T-cell (primary cell): ENCODE results near the gene CDHR2. TPM values are rescaled to one million over a fixed set of nuclear protein-coding genes. Genes with fewer than 3 reads are reported as not detected.

Source experiments
- ATAC-seq, 4 experiments: fragments of 200-7000 bp in 3 of 4; fragments of 150-1000 bp in 1 of 4; cut with Tn5 transposase; replicated peaks in 1 of 4; 1 replicate in 3 of 4; 2 replicates in 1 of 4; pipeline ENCODE4 v1.10.0; 2021; ENCODE audit warnings: moderate library complexity in 3 of 4, mild to moderate bottlenecking in 2 of 4, moderate number of reproducible peaks in 1 of 4
- CTCF ChIA-PET, 2 donors: fragments of 300-600 bp; sonication (Branson Sonifier 250); formaldehyde crosslinking; loops; one replicate each; lab custom pipeline; 2022; ENCODE audit warnings: antibody characterized with exemption in 2 of 2; lab: Charles Lee
- POLR2A ChIA-PET, 2 donors: fragments of 300-600 bp; sonication (Branson Sonifier 250); formaldehyde crosslinking; loops; one replicate each; lab custom pipeline; 2022; ENCODE audit warnings: antibody characterized with exemption in 2 of 2; lab: Charles Lee
- DNase-seq, 35 experiments: peaks; one replicate each; pipeline versions ENCODE4 v3.0.0 to v3.0.0-alpha.2; 2013 to 2023
- H3K27ac ChIP-seq: one replicate; pipeline ENCODE4 v1.5.1; 2013; ENCODE audit warnings: low read length
- H3K27me3 ChIP-seq, 2 experiments: replicated peaks in 1 of 2; 1 replicate in 1 of 2; 2 replicates in 1 of 2; pipeline versions ENCODE4 v1.6.1 to v1.7.0; 2013; ENCODE audit warnings: low read length in 1 of 2, mixed read lengths in 1 of 2; ENCODE audit not compliant: control insufficient read depth in 2 of 2, insufficient read depth in 2 of 2; ENCODE audit errors: extremely low read depth in 1 of 2
- H3K36me3 ChIP-seq, 2 donors: 1 replicate in 1 of 2; 2 replicates in 1 of 2; pipeline versions ENCODE4 v1.6.1 to v1.7.0; 2013; ENCODE audit warnings: low read length in 1 of 2; ENCODE audit not compliant: control insufficient read depth in 2 of 2, insufficient read depth in 1 of 2; ENCODE audit errors: extremely low read depth in 1 of 2
- H3K4me1 ChIP-seq, 2 experiments: 1 replicate in 1 of 2; 2 replicates in 1 of 2; pipeline versions ENCODE4 v1.6.1 to v1.7.0; 2013; ENCODE audit warnings: low read length in 2 of 2, mixed read lengths in 1 of 2; ENCODE audit not compliant: insufficient read depth in 2 of 2, control insufficient read depth in 1 of 2; ENCODE audit errors: extremely low read depth in 1 of 2
- H3K4me3 ChIP-seq, 2 donors: 1 replicate in 1 of 2; 2 replicates in 1 of 2; pipeline versions ENCODE4 v1.5.1 to v1.7.0; 2013; ENCODE audit warnings: mild to moderate bottlenecking in 2 of 2, low read length in 1 of 2, moderate library complexity in 1 of 2; ENCODE audit not compliant: control insufficient read depth in 1 of 2; ENCODE audit errors: extremely low read depth in 1 of 2
- H3K9me3 ChIP-seq: 2 replicates; pipeline ENCODE4 v1.7.0; 2013
- H3K27ac Mint-ChIP-seq, 2 donors: one replicate each; pipeline ENCODE4 v1.8.0; 2020 to 2021; ENCODE audit warnings: mild to moderate bottlenecking in 2 of 2, mixed read lengths in 2 of 2
- H3K27me3 Mint-ChIP-seq, 2 donors: one replicate each; pipeline ENCODE4 v1.8.0; 2021 to 2022; ENCODE audit warnings: mixed read lengths in 2 of 2
- H3K36me3 Mint-ChIP-seq: one replicate; pipeline ENCODE4 v1.8.0; 2021; ENCODE audit warnings: mixed read lengths
- H3K4me1 Mint-ChIP-seq, 3 donors: one replicate each; pipeline ENCODE4 v1.8.0; 2020 to 2022; ENCODE audit warnings: mixed read lengths in 3 of 3, mild to moderate bottlenecking in 1 of 3
- H3K4me3 Mint-ChIP-seq, 3 donors: one replicate each; pipeline ENCODE4 v1.8.0; 2020 to 2022; ENCODE audit warnings: mild to moderate bottlenecking in 3 of 3, mixed read lengths in 3 of 3, moderate library complexity in 3 of 3
- H3K9me3 Mint-ChIP-seq, 3 donors: one replicate each; pipeline ENCODE4 v1.8.0; 2020 to 2022; ENCODE audit warnings: mixed read lengths in 3 of 3
- WGBS: methylation state at CpG from one replicate; pipeline ENCODE4 v1.1.5; 2013; ENCODE audit warnings: missing lambda C conversion rate; ENCODE audit not compliant: insufficient coverage; 5-methylcytosine and 5-hydroxymethylcytosine counted together
- total RNA-seq, 35 experiments: library from RNA in 6 of 35; stranded (reverse) in 6 of 35; fragments of 120-200 nt in 1 of 35; gene quantifications; one replicate each; pipeline versions ENCODE4 v1.2.1 to v1.2.4 and lab custom pipeline; 2013 to 2026

The CDHR2 gene
- total RNA-seq, 5 donors from 2014 or later (not counting 1 experiment from before 2014, with no cell fraction given), result 1.6 to 3.1 (median 2.8) TPM

DNA sequence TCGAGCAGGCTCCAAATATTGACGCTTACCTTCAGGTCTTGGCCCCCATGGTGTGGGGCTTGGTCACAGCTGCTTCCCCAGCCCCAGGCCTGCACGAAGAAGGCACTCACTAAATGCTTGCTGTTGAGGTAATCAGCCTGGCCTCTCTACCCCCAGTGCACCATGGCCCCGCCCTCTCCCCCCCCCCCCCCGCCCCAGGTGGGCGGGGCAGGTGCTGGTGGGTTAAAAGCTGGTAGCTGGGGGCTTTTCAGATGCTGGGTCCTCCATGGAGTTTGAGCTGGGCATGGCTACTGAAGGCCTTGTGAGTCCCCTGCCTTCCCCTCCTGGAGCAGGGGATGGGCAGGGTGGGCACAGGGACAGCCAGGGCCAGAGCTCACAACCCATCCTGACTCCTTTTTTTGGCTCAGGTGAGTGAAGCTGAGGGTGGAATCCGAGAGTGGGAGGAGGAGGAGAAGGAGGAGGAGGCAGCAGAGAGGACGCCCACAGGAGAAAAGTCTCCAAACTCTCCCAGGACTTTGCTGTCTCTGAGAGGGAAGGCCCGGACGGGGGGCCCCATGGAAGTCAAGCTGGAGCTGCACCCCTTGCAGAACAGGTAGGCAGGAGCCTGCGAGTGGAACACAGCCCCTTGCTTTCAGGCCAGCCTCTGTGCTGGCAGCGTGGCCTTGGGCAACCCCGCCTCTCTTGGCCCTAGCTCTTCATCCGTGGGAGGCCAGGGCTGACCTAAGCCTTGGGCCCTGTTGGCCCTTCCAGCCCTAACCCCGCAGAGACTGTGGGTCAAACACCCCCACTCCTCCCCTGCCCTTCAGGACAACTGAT is 93.7 kb downstream of the CDHR2 start:
- Histone ChIP-seq H3K9me3 (no peaks in the 10 kb centered on the region), H3K27me3 (no peaks in the 10 kb centered on the region), H3K36me3 (no peaks in the 10 kb centered on the region), H3K27ac (no peak overlapping the region), H3K4me3 (no peak overlapping the region), H3K4me1 (peaks cover 3 to 17% of the 10 kb centered on the region in 2 experiments)
- Mint-ChIP-seq H3K27ac (no peak overlapping the region), H3K4me1 (peaks cover 11 to 15% (median 15%) of the 10 kb centered on the region in 3 donors), H3K4me3 (no peak overlapping the region), H3K36me3 (no peaks in the 10 kb centered on the region), H3K9me3 (no peaks in the 10 kb centered on the region), H3K27me3 (peaks cover 0 to 4% of the 10 kb centered on the region in 2 donors)
- DNase-seq, result no peak
- ATAC-seq, result no peak
- POLR2A ChIA-PET, result no interaction called here
- CTCF ChIA-PET, result interaction anchor here in 1 of 2 donors (0.5 kb wide), 1 partner anchor 99 kb away, joined by 4 read pairs; no protein-coding TSS in a partner anchor
- 89% methylated on average over 7 of the region's 15 CpGs for whole genome bisulfite sequencing

DNA sequence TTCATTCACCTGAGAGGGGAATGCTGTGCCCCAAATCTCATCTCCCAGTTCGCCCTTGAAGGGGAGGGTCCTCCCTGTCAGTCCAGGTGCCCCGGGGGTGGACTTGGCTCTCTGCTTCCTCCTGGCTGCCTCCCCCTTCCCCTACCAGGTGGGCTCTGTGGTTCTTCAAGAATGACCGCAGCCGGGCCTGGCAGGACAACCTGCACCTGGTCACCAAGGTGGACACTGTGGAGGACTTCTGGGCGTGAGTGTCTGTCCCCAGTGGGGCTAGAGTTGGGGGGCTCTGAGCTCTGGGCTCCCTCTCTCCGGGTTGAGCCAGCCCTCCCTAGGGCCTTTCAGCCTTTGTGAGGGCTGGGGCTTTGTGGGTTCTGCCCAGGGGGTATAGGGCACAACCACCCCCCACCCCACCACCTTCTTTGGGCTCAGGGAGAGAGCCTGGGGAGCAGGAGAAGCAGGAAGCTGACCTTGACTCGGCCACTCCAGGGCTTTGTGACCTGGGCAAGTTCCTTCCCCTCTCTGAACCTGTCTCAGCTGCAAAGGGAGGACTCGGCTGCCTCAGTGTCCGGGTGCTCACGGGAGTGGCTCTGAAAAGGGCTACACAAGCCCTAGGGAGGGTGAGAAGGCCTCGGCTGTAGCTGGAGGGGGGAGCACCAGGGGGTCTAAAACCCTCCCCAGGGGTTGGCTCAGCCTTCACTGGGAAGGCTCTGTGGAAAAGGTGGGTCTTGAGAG is 94.5 kb downstream of the CDHR2 start:
- CTCF ChIA-PET, result interaction anchor here in 1 of 2 donors (0.7 kb wide), 1 partner anchor 59 kb away, joined by 8 read pairs; no protein-coding TSS in a partner anchor

DNA sequence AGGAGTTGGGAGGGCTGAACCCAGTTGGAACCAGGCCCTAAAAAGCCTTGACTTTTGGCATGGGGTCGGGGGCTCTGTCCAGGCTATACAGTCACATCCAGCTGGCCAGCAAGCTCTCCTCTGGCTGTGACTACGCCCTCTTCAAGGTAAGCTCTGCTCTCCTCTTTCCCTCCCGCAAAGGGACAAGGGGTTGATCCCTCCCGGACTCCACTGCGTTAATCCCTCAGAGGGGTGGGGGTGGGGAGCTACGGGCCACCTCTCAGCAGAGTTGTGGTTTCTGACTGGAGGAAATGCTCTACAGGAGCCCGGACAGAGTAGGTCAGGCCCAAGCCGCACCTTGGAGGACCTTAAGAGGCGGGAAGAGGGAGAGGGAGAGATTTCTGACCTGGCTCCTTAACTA is 95.2 kb downstream of the CDHR2 start:
- H3K36me3 Mint-ChIP-seq, result no peaks in the 10 kb centered on the region
- POLR2A ChIA-PET, result no interaction called here
- Histone ChIP-seq H3K4me3 (no peak overlapping the region), H3K9me3 (no peaks in the 10 kb centered on the region), H3K27me3 (no peaks in the 10 kb centered on the region), H3K27ac (no peak overlapping the region), H3K36me3 (no peaks in the 10 kb centered on the region), H3K4me1 (peaks cover 7 to 31% of the 10 kb centered on the region in 2 experiments)
- ATAC-seq (no peak), DNase-seq (no peak)
- no peaks in the 10 kb centered on the region for H3K9me3 Mint-ChIP-seq
- 79% methylated on average over 7 of the region's 9 CpGs for WGBS
- H3K27ac Mint-ChIP-seq, result no peak overlapping the region
- CTCF ChIA-PET, result interaction anchor here in 1 of 2 donors (0.7 kb wide), 1 partner anchor 59 kb away, joined by 8 read pairs; no protein-coding TSS in a partner anchor
- no peak overlapping the region for H3K4me3 Mint-ChIP-seq
- peaks cover 25 to 29% (median 28%) of the 10 kb centered on the region in 3 donors for H3K4me1 Mint-ChIP-seq
- no peaks in the 10 kb centered on the region for H3K27me3 Mint-ChIP-seq

More for the DNA sequence above, 94.5 kb downstream of the CDHR2 start:
- Mint-ChIP-seq H3K36me3 (no peaks in the 10 kb centered on the region), H3K27me3 (no peaks in the 10 kb centered on the region), H3K4me1 (peaks cover 18 to 22% (median 21%) of the 10 kb centered on the region in 3 donors), H3K27ac (no peak overlapping the region), H3K4me3 (no peak overlapping the region), H3K9me3 (no peaks in the 10 kb centered on the region)
- POLR2A ChIA-PET, result no interaction called here
- Histone ChIP-seq H3K4me1 (peaks cover 7 to 25% of the 10 kb centered on the region in 2 experiments), H3K36me3 (no peaks in the 10 kb centered on the region), H3K4me3 (no peak overlapping the region), H3K27me3 (no peaks in the 10 kb centered on the region), H3K9me3 (no peaks in the 10 kb centered on the region), H3K27ac (no peak overlapping the region)
- WGBS, result 92% methylated on average over 2 of the region's 11 CpGs
- ATAC-seq (no peak), DNase-seq (no peak)

DNA sequence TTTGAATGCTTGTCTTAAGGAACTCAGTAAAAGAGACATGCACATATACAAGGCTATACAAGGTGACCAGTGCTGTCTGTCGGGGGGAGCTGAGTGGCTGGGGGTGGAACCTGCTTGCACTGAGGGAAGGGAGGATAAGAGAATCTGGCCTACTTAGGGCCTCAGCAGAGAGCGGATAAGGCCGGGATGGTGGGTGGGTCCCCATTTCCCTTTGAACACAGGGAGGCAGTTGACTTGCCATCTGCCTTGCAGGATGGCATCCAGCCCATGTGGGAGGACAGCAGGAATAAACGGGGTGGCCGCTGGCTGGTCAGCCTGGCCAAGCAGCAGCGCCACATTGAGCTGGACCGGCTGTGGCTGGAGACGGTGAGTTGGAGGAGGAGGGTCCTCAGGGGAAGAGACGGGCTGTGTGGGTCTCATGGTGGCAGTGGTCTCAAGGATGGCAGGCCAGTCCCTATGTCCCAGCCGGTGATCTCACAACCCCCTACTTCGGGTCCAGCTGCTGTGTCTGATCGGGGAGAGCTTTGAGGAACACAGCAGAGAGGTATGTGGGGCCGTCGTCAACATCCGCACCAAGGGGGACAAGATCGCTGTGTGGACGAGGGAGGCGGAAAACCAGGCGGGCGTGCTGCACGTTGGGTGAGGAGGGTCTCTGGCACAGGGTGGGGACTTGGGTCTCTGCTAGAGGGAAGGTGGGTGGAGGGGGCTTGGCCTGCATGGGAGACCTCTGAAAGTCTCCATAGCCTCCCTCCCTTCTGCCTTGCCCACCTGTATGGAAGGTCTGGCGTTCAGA is 95.9 kb downstream of the CDHR2 start:
- 93% methylated on average over 14 of the region's 22 CpGs for WGBS
- Histone ChIP-seq H3K27ac (no peak overlapping the region), H3K4me3 (no peak overlapping the region), H3K36me3 (no peaks in the 10 kb centered on the region), H3K4me1 (peaks cover 7 to 38% of the 10 kb centered on the region in 2 experiments), H3K27me3 (no peaks in the 10 kb centered on the region), H3K9me3 (no peaks in the 10 kb centered on the region)
- Mint-ChIP-seq H3K36me3 (no peaks in the 10 kb centered on the region), H3K4me1 (peaks cover 31 to 36% (median 33%) of the 10 kb centered on the region in 3 donors), H3K9me3 (no peaks in the 10 kb centered on the region), H3K27me3 (no peaks in the 10 kb centered on the region), H3K4me3 (peak overlapping the region in 2 of 3 donors; percentile 57 to 79), H3K27ac (peak overlapping the region in 1 of 2 donors; percentile 73)
- ChIA-PET CTCF (no interaction called here), POLR2A (no interaction called here)
- DNase-seq (no peak), ATAC-seq (no peak)

Other genes starting within 250 kb of the CDHR2 start
- 10 to 100 TPM; 66.4 to 79.3 (median 72.8) TPM for gene KIAA1191, start 187.6 kb upstream of the CDHR2 start, total RNA-seq
- gene ARL10, start 183.9 kb upstream of the CDHR2 start, total RNA-seq, result 10 to 100 TPM in 4 of 5 donors, 1 to 10 TPM in 1; 9.9 to 20.0 (median 18.0) TPM
- 10 to 100 TPM; 10.4 to 29.3 (median 28.3) TPM for gene NOP16, start 160.7 kb upstream of the CDHR2 start, total RNA-seq
- gene HIGD2A, start 160.6 kb upstream of the CDHR2 start, total RNA-seq, result 100 to 1,000 TPM in 2 of 5 donors, 10 to 100 TPM in 3; 88.5 to 117 (median 95.4) TPM
- gene CLTB, start 132.8 kb upstream of the CDHR2 start, total RNA-seq, result 10 to 100 TPM; 43.9 to 73.5 (median 45.6) TPM
- gene FAF2, start 101.0 kb upstream of the CDHR2 start, total RNA-seq, result 10 to 100 TPM; 24.1 to 27.7 (median 26.2) TPM
- 100 to 1,000 TPM; 250 to 319 (median 294) TPM for gene RNF44, start 11.9 kb upstream of the CDHR2 start, total RNA-seq
- gene GPRIN1, start 60.8 kb downstream of the CDHR2 start, total RNA-seq, result 1 to 10 TPM in 1 of 5 donors, under 1 TPM in 4; 0.33 to 1.2 (median 0.64) TPM
- gene SNCB, start 81.2 kb downstream of the CDHR2 start, total RNA-seq, result not detected
- gene EIF4E1B, start 81.3 kb downstream of the CDHR2 start, total RNA-seq, result not detected
- gene TSPAN17, start 98.1 kb downstream of the CDHR2 start, total RNA-seq, result 10 to 100 TPM; 20.2 to 39.3 (median 30.0) TPM